NCI-H2196 treated with DMSO at 0.1 percent for 48 hours (cell line): ENCODE measurements around the gene PCGF5.
A peak's percentile ranks its signal among the peaks of the same experiment; 100 is the strongest.
"Not testable (repeated sequence)": the region's sequence is repeated elsewhere in the genome, so short reads cannot be mapped to it uniquely, and the experiment has no call there.

ENCODE experiments used
- DNase-seq: peaks from one replicate; lab custom pipeline; 2025; ENCODE audit not compliant: unreplicated experiment; lab: John Stamatoyannopoulos, UW

The PCGF5 gene

GRCh38 chr10:91220194-91220953, at the start of gene PCGF5:
PCGF5 (plus strand) TSS chr10:91220663; CDS start chr10:91222872, 2,209 bp downstream.
- peak; percentile 68 for DNase-seq

GRCh38 chr10:91171485-91171884, 49.0 kb upstream of the PCGF5 start:
- no peak for DNase-seq

GRCh38 chr10:91172348-91172747, 48.1 kb upstream of the PCGF5 start:
- DNase-seq, result no peak

- no peak for DNase-seq
Observed at GRCh38 chr10:91185239-91185875, 35.1 kb upstream of the PCGF5 start.

- DNase-seq, result no peak
Observed at GRCh38 chr10:91187156-91187555, 33.3 kb upstream of the PCGF5 start.

- DNase-seq, result not testable (repeated sequence)
Observed at GRCh38 chr10:91188010-91188409, 32.5 kb upstream of the PCGF5 start.

GRCh38 chr10:91188889-91189288, 31.6 kb upstream of the PCGF5 start:
- no peak for DNase-seq

GRCh38 chr10:91190388-91190870, 30.0 kb upstream of the PCGF5 start:
- DNase-seq, result no peak

GRCh38 chr10:91190876-91191583, 29.4 kb upstream of the PCGF5 start:
- DNase-seq, result no peak

- DNase-seq, result no peak
Observed at GRCh38 chr10:91191584-91191919, 28.9 kb upstream of the PCGF5 start.

- no peak for DNase-seq
Observed at GRCh38 chr10:91194497-91195179, 25.8 kb upstream of the PCGF5 start.

GRCh38 chr10:91196268-91197048, 24.0 kb upstream of the PCGF5 start:
- no peak for DNase-seq

GRCh38 chr10:91197127-91197526, 23.3 kb upstream of the PCGF5 start:
- DNase-seq, result no peak

- no peak for DNase-seq
Observed at GRCh38 chr10:91198781-91199180, 21.7 kb upstream of the PCGF5 start.

GRCh38 chr10:91200314-91201212, 19.9 kb upstream of the PCGF5 start:
- no peak for DNase-seq

GRCh38 chr10:91201213-91201996, 19.1 kb upstream of the PCGF5 start:
- no peak for DNase-seq

- no peak for DNase-seq
Observed at GRCh38 chr10:91206427-91206826, 14.0 kb upstream of the PCGF5 start.

GRCh38 chr10:91206837-91207474, 13.5 kb upstream of the PCGF5 start:
- DNase-seq, result no peak
